Heart left ventricle (tissue), 16 donors: ENCODE data around the gene ALAS1. TPM values are rescaled to one million over a fixed set of nuclear protein-coding genes. Genes with fewer than 3 reads are reported as not detected.
"Not testable (repeated sequence)": the region's sequence is repeated elsewhere in the genome, so short reads cannot be mapped to it uniquely, and the experiment has no call there.

Source experiments
- ATAC-seq, 4 donors: fragments of 200-7000 bp; cut with Tn5 transposase; one replicate each; pipeline ENCODE4 v1.9.1; 2020 to 2022; ENCODE audit warnings: moderate library complexity in 4 of 4, mild to moderate bottlenecking in 3 of 4, moderate number of reproducible peaks in 1 of 4
- DNase-seq, 5 donors: peaks; one replicate each; pipeline ENCODE4 v3.0.0-alpha.2; 2020
- H3K27ac ChIP-seq, 12 donors: fragments of 200-600 bp; sonication (generic) in 4 of 12; one replicate each; pipeline versions ENCODE4 v1.5.0 to v1.8.0; 2016 to 2022; ENCODE audit warnings: mild to moderate bottlenecking in 2 of 12
- H3K27me3 ChIP-seq, 9 donors: fragments of 200-600 bp; sonication (generic) in 2 of 9; one replicate each; pipeline versions ENCODE4 v1.5.1 to v1.8.0; 2016 to 2022; ENCODE audit warnings: mild to moderate bottlenecking in 3 of 9
- H3K36me3 ChIP-seq, 9 donors: fragments of 200-600 bp; sonication (generic) in 2 of 9; one replicate each; pipeline versions ENCODE4 v1.5.0 to v1.8.0; 2018 to 2022; ENCODE audit warnings: mild to moderate bottlenecking in 2 of 9
- H3K4me1 ChIP-seq, 12 donors: fragments of 200-600 bp; sonication (generic) in 4 of 12; one replicate each; pipeline versions ENCODE4 v1.5.0 to v1.8.0; 2016 to 2022; ENCODE audit warnings: mild to moderate bottlenecking in 3 of 12
- H3K4me3 ChIP-seq, 12 donors: fragments of 200-600 bp; sonication (generic) in 4 of 12; one replicate each; pipeline versions ENCODE4 v1.5.0 to v1.8.0; 2017 to 2022; ENCODE audit warnings: mild to moderate bottlenecking in 9 of 12, moderate library complexity in 4 of 12
- H3K9me3 ChIP-seq, 12 donors: fragments of 200-600 bp; sonication (generic) in 4 of 12; one replicate each; pipeline versions ENCODE4 v1.5.0 to v1.8.0; 2016 to 2022; ENCODE audit warnings: mild to moderate bottlenecking in 1 of 12
- CTCF ChIP-seq, 12 donors: fragments of 200-600 bp; sonication (generic) in 4 of 12; IDR thresholded peaks; one replicate each; pipeline versions ENCODE4 v1.5.0 to v1.8.0; 2018 to 2022; ENCODE audit warnings: antibody characterized with exemption in 12 of 12, mild to moderate bottlenecking in 5 of 12
- POLR2A ChIP-seq, 2 donors: fragments of 450-650 bp; IDR thresholded peaks; one replicate each; pipeline ENCODE4 v1.6.1; 2017; ENCODE audit warnings: antibody characterized with exemption in 2 of 2, mild to moderate bottlenecking in 2 of 2, moderate library complexity in 2 of 2
- WGBS, 4 donors: extraction: QIAGEN DNeasy Blood & Tissue Kit in 2 of 4; methylation state at CpG; one replicate each; pipeline versions ENCODE4 v1.1.5 to v1.1.7; 2013 to 2018; 5-methylcytosine and 5-hydroxymethylcytosine counted together
- intact Hi-C, 10 donors: fragments of 100-400 bp; cut with DNase I; formaldehyde crosslinking; loops; one replicate each; pipeline versions ENCODE4 v1.11.1 to v1.14.2; 2022
- polyA plus RNA-seq, 2 donors: library from polyadenylated mRNA; stranded (reverse); fragments of 200-250 nt; gene quantifications; one replicate each; pipeline ENCODE4 v1.2.3, GENCODE V29; 2013
- total RNA-seq, 9 donors: library from RNA; depleted of rRNA in 2 of 9; stranded (reverse); fragments of >200 nt in 2 of 9; fragmentation: NEBNext Ultra II Directional in 3 of 9; extraction: Animal tissue kit (Norgen Biotek cat#: 25700) in 3 of 9; gene quantifications; one replicate each; pipeline versions ENCODE4 v1.1.0 to v1.2.4, GENCODE V29; 2016 to 2023
- donor health status: ischemic (EF 13 %, LVEDD 7.1; RV severe dilation, severe dysfunction).
- donor health status: healthy with polysubstance abuse.
- donor health status: DM: no; HTN: yes; CAD: no.
- donor health status: DM: no; HTN: no; CAD: no.
- donor health status: ischemic (EF 25% LVEDD 6.9; RV normal size, moderate dysfunction).
- donor health status: ischemic (EF 25% LVEDD 5.7; RV mildly dilated, moderate dysfunction).
- donor health status: healthy.
- donor health status: DM: yes; HTN: yes; CAD: no.
- donor health status: ischemic (EF 35%, LVEDD 5.7; RV mildly dilated, moderate dysfunction).
- donor health status: nonischemic (EF 11% LVEDD 7.7; RV severe dilation, severe dysfunction).
- donor health status: DM: yes; HTN: yes; CAD: no.
- donor health status: PGD.
- donor health status: ischemic (EF 29% LVEDD 5.4; RV normal size, mild dysfunction).
- donor health status: nonischemic (EF 23%, LVEDD 6.1; RV moderate dilation, normal function).

Gene ALAS1
- total and polyA plus RNA-seq, 11 donors: 77.9 to 213 (median 132) TPM

GRCh38 chr3:52162250-52162872 lies 35.6 kb upstream of the ALAS1 start:
- DNase-seq (no peak), ATAC-seq (peak in 1 of 4 donors; percentile 29)
- no peaks in the 10 kb centered on the region for H3K36me3 ChIP-seq
- no peaks in the 10 kb centered on the region for H3K27me3 ChIP-seq
- H3K27ac ChIP-seq: no peak overlapping the region
- H3K4me3 ChIP-seq: no peak overlapping the region
- TF ChIP-seq CTCF (IDR thresholded peaks at IDR 0.05) (no peak), POLR2A (IDR thresholded peaks at IDR 0.05) (no peak)
- intact Hi-C loops: loop anchor here in 2 of 10 donors (5.0 kb wide), 2 partner anchors 35 to 180 kb away; partner anchors contain the start of gene ALAS1 (in 1 of the 2)
- 90 to 96% (median 91%) methylated on average over 5 to 7 of the region's 7 CpGs for WGBS, 4 donors
- H3K4me1 ChIP-seq: no peaks in the 10 kb centered on the region
- no peaks in the 10 kb centered on the region for H3K9me3 ChIP-seq

- Histone ChIP-seq H3K27ac (no peak overlapping the region), H3K9me3 (no peaks in the 10 kb centered on the region), H3K27me3 (no peaks in the 10 kb centered on the region), H3K4me1 (no peaks in the 10 kb centered on the region), H3K36me3 (no peaks in the 10 kb centered on the region), H3K4me3 (no peak overlapping the region)
- 48 to 57% (median 50%) methylated on average over 9 of the region's 9 CpGs for WGBS, 4 donors
- no peak for ATAC-seq
- no peak for DNase-seq
- TF ChIP-seq CTCF (IDR thresholded peaks at IDR 0.05) (no peak), POLR2A (IDR thresholded peaks at IDR 0.05) (no peak)
- intact Hi-C loops: no loop called here
Observed at GRCh38 chr3:52167240-52167639, 30.7 kb upstream of the ALAS1 start.

GRCh38 chr3:52170217-52170616 lies 27.7 kb upstream of the ALAS1 start:
- 93 to 98% (median 97%) methylated on average over 3 of the region's 3 CpGs for WGBS, 4 donors
- H3K9me3 ChIP-seq, ATAC-seq, H3K4me3 ChIP-seq, intact Hi-C loops, DNase-seq, H3K27me3 ChIP-seq, H3K27ac ChIP-seq, H3K4me1 ChIP-seq, H3K36me3 ChIP-seq: not testable (repeated sequence)

- DNase-seq: no peak
- no peak overlapping the region for H3K4me3 ChIP-seq
- intact Hi-C loops: no loop called here
Observed at GRCh38 chr3:52171514-52172261, 26.3 kb upstream of the ALAS1 start.

More at GRCh38 chr3:52171514-52172261, 26.3 kb upstream of the ALAS1 start:
- WGBS, 4 donors: 82 to 96% (median 92%) methylated on average over 3 of the region's 3 CpGs
- Histone ChIP-seq H3K36me3 (no peaks in the 10 kb centered on the region), H3K27me3 (no peaks in the 10 kb centered on the region), H3K27ac (no peak overlapping the region), H3K4me1 (no peaks in the 10 kb centered on the region), H3K9me3 (no peaks in the 10 kb centered on the region)
- no peak for TF ChIP-seq CTCF (IDR thresholded peaks at IDR 0.05)
- TF ChIP-seq POLR2A (IDR thresholded peaks at IDR 0.05): no peak
- ATAC-seq: peak in 2 of 4 donors; percentile 13 to 16
